SK-N-SH (cell line): ENCODE data around the gene MAP4. TPM values are rescaled to one million over a fixed set of nuclear protein-coding genes. Genes with fewer than 3 reads are reported as not detected.

ENCODE experiments used
- CTCF ChIA-PET: fragments of 300-600, 350-600 bp; formaldehyde crosslinking; extraction: SDS; loops from one replicate; lab custom pipeline; 2021; lab: Yijun Ruan, JAX
- POLR2A ChIA-PET: fragments of 350-600 bp; sonication (Branson Sonifier 250); formaldehyde crosslinking; extraction: SDS; loops from one replicate; lab custom pipeline; 2020; ENCODE audit warnings: antibody characterized with exemption, inconsistent platforms; lab: Yijun Ruan, JAX
- DNase-seq: peaks from one replicate; pipeline ENCODE4 v3.0.0; 2012
- H2AFZ ChIP-seq: fragments of 200-600 bp; sonication (generic); 2 replicates; pipeline ENCODE4 v1.8.1; 2016; ENCODE audit warnings: antibody characterized with exemption, mild to moderate bottlenecking, low read depth
- H3F3A ChIP-seq: fragments of 200-600 bp; sonication (generic); replicated peaks from 2 replicates; pipeline ENCODE3; 2016; ENCODE audit warnings: antibody characterized with exemption, mild to moderate bottlenecking; ENCODE audit not compliant: insufficient read depth
- H3K27ac ChIP-seq, 2 experiments: fragments of 200-500 bp in 1 of 2; fragments of 200-600 bp in 1 of 2; sonication (Bioruptor generic) in 1 of 2; sonication (generic), shearing (Covaris generic) in 1 of 2; 2 replicates each; pipeline versions ENCODE4 v1.5.1 to v1.6.1; 2014 to 2016; ENCODE audit warnings: low read depth in 2 of 2, inconsistent platforms in 1 of 2, low read length in 1 of 2, mild to moderate bottlenecking in 1 of 2, mixed read lengths in 1 of 2
- H3K27me3 ChIP-seq: fragments of 200-600 bp; sonication (generic), shearing (Covaris generic); 2 replicates; pipeline ENCODE4 v1.6.1; 2016; ENCODE audit warnings: mixed run types; ENCODE audit not compliant: insufficient read depth
- H3K36me3 ChIP-seq, 2 experiments: fragments of 200-500 bp in 1 of 2; fragments of 200-600 bp in 1 of 2; sonication (Bioruptor generic) in 1 of 2; sonication (generic) in 1 of 2; replicated peaks in 1 of 2; 2 replicates each; pipeline versions ENCODE3 to v1.5.1; 2014 to 2016; ENCODE audit warnings: low read length in 1 of 2, mild to moderate bottlenecking in 1 of 2; ENCODE audit not compliant: insufficient read depth in 2 of 2, control insufficient read depth in 1 of 2
- H3K4me1 ChIP-seq, 2 experiments: fragments of 200-500 bp in 1 of 2; fragments of 200-600 bp in 1 of 2; sonication (Bioruptor generic) in 1 of 2; sonication (generic), shearing (Covaris generic) in 1 of 2; 2 replicates each; pipeline versions ENCODE4 v1.5.1 to v1.6.1; 2014 to 2016; ENCODE audit warnings: low read depth in 1 of 2, low read length in 1 of 2, mixed run types in 1 of 2; ENCODE audit not compliant: insufficient read depth in 2 of 2, control insufficient read depth in 1 of 2
- H3K4me2 ChIP-seq: fragments of 200-600 bp; sonication (generic), shearing (Covaris generic); 2 replicates; pipeline ENCODE4 v1.6.1; 2017; ENCODE audit warnings: mixed run types
- H3K4me3 ChIP-seq, 2 experiments: fragments of 200-500 bp in 1 of 2; fragments of 200-600 bp in 1 of 2; sonication (Bioruptor generic) in 1 of 2; sonication (generic), shearing (Covaris generic) in 1 of 2; 2 replicates each; pipeline versions ENCODE4 v1.5.1 to v1.8.1; 2014 to 2016; ENCODE audit warnings: low read depth in 2 of 2, inconsistent platforms in 1 of 2, low read length in 1 of 2, mild to moderate bottlenecking in 1 of 2, mixed read lengths in 1 of 2, moderate library complexity in 1 of 2
- H3K79me2 ChIP-seq: fragments of 200-600 bp; sonication (generic); 2 replicates; pipeline ENCODE4 v1.8.1; 2017; ENCODE audit warnings: mild to moderate bottlenecking; ENCODE audit not compliant: insufficient read depth
- H3K9ac ChIP-seq: fragments of 200-600 bp; sonication (generic); 2 replicates; pipeline ENCODE4 v1.6.1; 2017; ENCODE audit warnings: mixed run types
- H3K9me2 ChIP-seq: fragments of 200-600 bp; sonication (generic); 2 replicates; pipeline ENCODE4 v1.6.1; 2017; ENCODE audit warnings: mixed run types
- H3K9me3 ChIP-seq: fragments of 200-600 bp; sonication (generic); 2 replicates; pipeline ENCODE4 v1.6.1; 2017; ENCODE audit warnings: mixed run types, mild to moderate bottlenecking, moderate library complexity
- H4K20me1 ChIP-seq: fragments of 200-600 bp; sonication (generic); 2 replicates; pipeline ENCODE4 v1.6.1; 2017; ENCODE audit warnings: mild to moderate bottlenecking, mixed run types; ENCODE audit not compliant: insufficient read depth
- CHD2 ChIP-seq: fragments of 150-350 bp; IDR thresholded peaks from 2 replicates; pipeline ENCODE4 v1.6.1; 2018; ENCODE audit warnings: low read length; ENCODE audit not compliant: partially characterized antibody
- ELF1 ChIP-seq: IDR thresholded peaks from 2 replicates; pipeline ENCODE4 v1.4.0; 2012
- EP300 ChIP-seq, 2 experiments: IDR thresholded peaks; 2 replicates each; pipeline versions ENCODE4 v1.4.0 to v1.6.1; 2012; ENCODE audit warnings: borderline replicate concordance in 1 of 2, low read depth in 1 of 2, low read length in 1 of 2
- FOSL2 ChIP-seq: IDR thresholded peaks from 2 replicates; pipeline ENCODE4 v1.4.0; 2012; ENCODE audit warnings: low read depth, mild to moderate bottlenecking, moderate library complexity, borderline replicate concordance
- FOXM1 ChIP-seq: IDR thresholded peaks from 2 replicates; pipeline ENCODE4 v1.4.0; 2012; ENCODE audit warnings: low read depth, mild to moderate bottlenecking
- GABPA ChIP-seq: IDR thresholded peaks from 2 replicates; pipeline ENCODE4 v1.4.0; 2012; ENCODE audit warnings: low read depth, mild to moderate bottlenecking
- GATA2 ChIP-seq: sonication (generic); formaldehyde crosslinking; IDR thresholded peaks from 2 replicates; pipeline ENCODE4 v1.5.0; 2020; ENCODE audit warnings: mild to moderate bottlenecking, missing genetic modification reagents
- JUND ChIP-seq: IDR thresholded peaks from 2 replicates; pipeline ENCODE4 v1.4.0; 2012
- MAX ChIP-seq: IDR thresholded peaks from 2 replicates; pipeline ENCODE4 v1.4.0; 2012; ENCODE audit warnings: low read depth
- NFIC ChIP-seq: IDR thresholded peaks from 2 replicates; pipeline ENCODE4 v1.4.0; 2012; ENCODE audit warnings: borderline replicate concordance
- PBX3 ChIP-seq: IDR thresholded peaks from 2 replicates; pipeline ENCODE4; 2012
- POLR2AphosphoS5 ChIP-seq: IDR thresholded peaks from 2 replicates; pipeline ENCODE4 v1.6.1; 2012; ENCODE audit warnings: low read depth, low read length
- RAD21 ChIP-seq: IDR thresholded peaks from 2 replicates; pipeline ENCODE4 v1.6.1; 2012; ENCODE audit warnings: mild to moderate bottlenecking, low read length
- RCOR1 ChIP-seq: fragments of 150-350 bp; IDR thresholded peaks from 2 replicates; pipeline ENCODE4 v1.6.1; 2017; ENCODE audit warnings: antibody characterized with exemption, low read length
- SIN3A ChIP-seq: IDR thresholded peaks from 2 replicates; pipeline ENCODE4 v1.6.1; 2012; ENCODE audit warnings: low read depth, mild to moderate bottlenecking, low read length, moderate library complexity, borderline replicate concordance
- TCF12 ChIP-seq: IDR thresholded peaks from 2 replicates; pipeline ENCODE4 v1.4.0; 2012
- YY1 ChIP-seq: IDR thresholded peaks from 2 replicates; pipeline ENCODE4 v1.4.0; 2012; ENCODE audit warnings: low read depth, mild to moderate bottlenecking
- WGBS: methylation state at CpG from one replicate; pipeline ENCODE4 v1.1.6; 2017; ENCODE audit warnings: low lambda C conversion rate; 5-methylcytosine and 5-hydroxymethylcytosine counted together
- polyA plus RNA-seq, 3 experiments: library from polyadenylated mRNA; depleted of rRNA; stranded (reverse); fragments of >200 nt; gene quantifications; 2 replicates each; pipeline ENCODE4 v1.2.3, GENCODE V29; 2012
- TF ChIP-seq, protein P1 (sequence below): fragments of 150-350 bp; IDR thresholded peaks from 2 replicates; pipeline ENCODE4 v1.6.1; 2016; ENCODE audit warnings: mild to moderate bottlenecking, low read depth, low read length
- TF ChIP-seq, protein P2 (sequence below): fragments of 200-600 bp; sonication (generic); IDR thresholded peaks from 2 replicates; pipeline ENCODE4 v1.6.1; 2017; ENCODE audit warnings: antibody characterized with exemption, mild to moderate bottlenecking, moderate library complexity
- TF ChIP-seq, protein P3 (sequence below): IDR thresholded peaks from 2 replicates; pipeline ENCODE4 v1.4.0; 2012; ENCODE audit warnings: low read depth, borderline replicate concordance

Gene MAP4
- polyA plus RNA-seq, 1 of the 3 experiments (the other 2 are of a cell fraction) = 121 TPM

DNA sequence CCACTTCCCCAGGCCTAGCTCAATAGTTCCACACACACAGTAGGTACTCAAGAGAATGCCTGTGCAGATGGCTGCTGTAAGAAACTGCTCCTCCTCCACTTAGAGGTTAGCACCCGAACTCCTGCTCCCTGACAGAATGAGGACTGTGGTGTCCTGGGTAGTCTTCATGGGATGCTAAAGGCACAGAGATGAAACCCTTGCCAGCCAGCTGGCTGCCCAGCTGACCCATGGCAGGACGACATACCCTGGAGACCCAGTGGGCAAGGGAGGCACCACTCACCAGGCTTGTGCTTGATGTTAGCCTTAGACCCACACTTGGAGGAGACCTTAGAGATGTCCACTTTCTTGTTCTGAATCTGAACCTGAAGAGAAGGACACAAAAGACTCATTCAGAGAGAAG, 159.1 kb downstream of the MAP4 start:
- WGBS = 100% methylated on average over 2 of the region's 2 CpGs
- no peaks in the 10 kb centered on the region for H3K9me2 ChIP-seq
- no peak overlapping the region for H3K27ac ChIP-seq
- H3K4me3 ChIP-seq = no peak overlapping the region
- POLR2A ChIA-PET = no interaction called here
- H3K36me3 ChIP-seq = peaks cover 37 to 41% of the 10 kb centered on the region in 2 experiments
- no peak overlapping the region for H2AFZ ChIP-seq
- H3K4me1 ChIP-seq = no peaks in the 10 kb centered on the region
- no peaks in the 10 kb centered on the region for H4K20me1 ChIP-seq
- H3F3A ChIP-seq = peaks cover under 1% of the 10 kb centered on the region
- DNase-seq = no peak
- H3K27me3 ChIP-seq = no peaks in the 10 kb centered on the region
- no peaks in the 10 kb centered on the region for H3K9me3 ChIP-seq
- H3K9ac ChIP-seq = no peak overlapping the region
- no peak for TF ChIP-seq RCOR1
- TF ChIP-seq MAX = no peak
- TF ChIP-seq, protein P1, sequence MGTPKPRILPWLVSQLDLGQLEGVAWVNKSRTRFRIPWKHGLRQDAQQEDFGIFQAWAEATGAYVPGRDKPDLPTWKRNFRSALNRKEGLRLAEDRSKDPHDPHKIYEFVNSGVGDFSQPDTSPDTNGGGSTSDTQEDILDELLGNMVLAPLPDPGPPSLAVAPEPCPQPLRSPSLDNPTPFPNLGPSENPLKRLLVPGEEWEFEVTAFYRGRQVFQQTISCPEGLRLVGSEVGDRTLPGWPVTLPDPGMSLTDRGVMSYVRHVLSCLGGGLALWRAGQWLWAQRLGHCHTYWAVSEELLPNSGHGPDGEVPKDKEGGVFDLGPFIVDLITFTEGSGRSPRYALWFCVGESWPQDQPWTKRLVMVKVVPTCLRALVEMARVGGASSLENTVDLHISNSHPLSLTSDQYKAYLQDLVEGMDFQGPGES = no peak
- no peak for TF ChIP-seq CHD2
- TF ChIP-seq, protein P2, sequence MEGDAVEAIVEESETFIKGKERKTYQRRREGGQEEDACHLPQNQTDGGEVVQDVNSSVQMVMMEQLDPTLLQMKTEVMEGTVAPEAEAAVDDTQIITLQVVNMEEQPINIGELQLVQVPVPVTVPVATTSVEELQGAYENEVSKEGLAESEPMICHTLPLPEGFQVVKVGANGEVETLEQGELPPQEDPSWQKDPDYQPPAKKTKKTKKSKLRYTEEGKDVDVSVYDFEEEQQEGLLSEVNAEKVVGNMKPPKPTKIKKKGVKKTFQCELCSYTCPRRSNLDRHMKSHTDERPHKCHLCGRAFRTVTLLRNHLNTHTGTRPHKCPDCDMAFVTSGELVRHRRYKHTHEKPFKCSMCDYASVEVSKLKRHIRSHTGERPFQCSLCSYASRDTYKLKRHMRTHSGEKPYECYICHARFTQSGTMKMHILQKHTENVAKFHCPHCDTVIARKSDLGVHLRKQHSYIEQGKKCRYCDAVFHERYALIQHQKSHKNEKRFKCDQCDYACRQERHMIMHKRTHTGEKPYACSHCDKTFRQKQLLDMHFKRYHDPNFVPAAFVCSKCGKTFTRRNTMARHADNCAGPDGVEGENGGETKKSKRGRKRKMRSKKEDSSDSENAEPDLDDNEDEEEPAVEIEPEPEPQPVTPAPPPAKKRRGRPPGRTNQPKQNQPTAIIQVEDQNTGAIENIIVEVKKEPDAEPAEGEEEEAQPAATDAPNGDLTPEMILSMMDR = no peak
- no peak for TF ChIP-seq RAD21
- TF ChIP-seq GATA2 (CRISPR knock-in tag) = no peak
- no peak for TF ChIP-seq JUND
- no peak for TF ChIP-seq EP300 (IDR thresholded peaks at IDR 0.05; ENCODE audit: borderline replicate concordance in 1 of 2, low read depth in 1 of 2, low read length in 1 of 2)
- TF ChIP-seq, protein P3, sequence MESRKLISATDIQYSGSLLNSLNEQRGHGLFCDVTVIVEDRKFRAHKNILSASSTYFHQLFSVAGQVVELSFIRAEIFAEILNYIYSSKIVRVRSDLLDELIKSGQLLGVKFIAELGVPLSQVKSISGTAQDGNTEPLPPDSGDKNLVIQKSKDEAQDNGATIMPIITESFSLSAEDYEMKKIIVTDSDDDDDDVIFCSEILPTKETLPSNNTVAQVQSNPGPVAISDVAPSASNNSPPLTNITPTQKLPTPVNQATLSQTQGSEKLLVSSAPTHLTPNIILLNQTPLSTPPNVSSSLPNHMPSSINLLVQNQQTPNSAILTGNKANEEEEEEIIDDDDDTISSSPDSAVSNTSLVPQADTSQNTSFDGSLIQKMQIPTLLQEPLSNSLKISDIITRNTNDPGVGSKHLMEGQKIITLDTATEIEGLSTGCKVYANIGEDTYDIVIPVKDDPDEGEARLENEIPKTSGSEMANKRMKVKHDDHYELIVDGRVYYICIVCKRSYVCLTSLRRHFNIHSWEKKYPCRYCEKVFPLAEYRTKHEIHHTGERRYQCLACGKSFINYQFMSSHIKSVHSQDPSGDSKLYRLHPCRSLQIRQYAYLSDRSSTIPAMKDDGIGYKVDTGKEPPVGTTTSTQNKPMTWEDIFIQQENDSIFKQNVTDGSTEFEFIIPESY = no peak
- TF ChIP-seq YY1 = no peak
- TF ChIP-seq, all 33 proteins: peak for 0
- H3K79me2 ChIP-seq = peaks cover 3% of the 10 kb centered on the region; the same call in 1 of the 2 replicates
- H3K4me2 ChIP-seq = no peak overlapping the region
- CTCF ChIA-PET = interaction anchor here (1.2 to 1.4 kb wide), 2 partner anchors 17 to 32 kb away, joined by 3 to 4 read pairs; no protein-coding TSS in a partner anchor

- H3K27me3 ChIP-seq = no peaks in the 10 kb centered on the region
- peaks cover 3% of the 10 kb centered on the region; the same call in 1 of the 2 replicates for H3K79me2 ChIP-seq
- ChIA-PET POLR2A (no interaction called here), CTCF (interaction anchor here (1.2 to 2.2 kb wide), 2 partner anchors 17 to 295 kb away, joined by 3 to 6 read pairs; no protein-coding TSS in a partner anchor)
- H3K4me3 ChIP-seq = no peak overlapping the region
- H3K4me2 ChIP-seq = no peak overlapping the region
- H2AFZ ChIP-seq = no peak overlapping the region
- no peaks in the 10 kb centered on the region for H3K4me1 ChIP-seq
- peaks cover 6% of the 10 kb centered on the region for H3F3A ChIP-seq
- H3K36me3 ChIP-seq = peaks cover 40 to 41% of the 10 kb centered on the region in 2 experiments
- no peak overlapping the region for H3K27ac ChIP-seq
- no peaks in the 10 kb centered on the region for H3K9me3 ChIP-seq
- DNase-seq = no peak
- H4K20me1 ChIP-seq = peaks cover 2% of the 10 kb centered on the region; the same call in 1 of the 2 replicates
- no peak overlapping the region for H3K9ac ChIP-seq
- WGBS = 98% methylated on average over 8 of the region's 11 CpGs
- TF ChIP-seq PBX3 (no peak), POLR2AphosphoS5 (no peak), FOSL2 (no peak), GABPA (no peak), ELF1 (no peak), NFIC (no peak), SIN3A (no peak), FOXM1 (no peak), TCF12 (no peak)
- no peaks in the 10 kb centered on the region for H3K9me2 ChIP-seq
Measured at GRCh38 chr3:47856669-47857068, 159.5 kb downstream of the MAP4 start.
